ENCODE measurements around the gene COL17A1.

COL17A1 gene

GRCh38 chr10:103983367-103983911, 102.2 kb downstream of the COL17A1 start:
- peak in 1 of 2 donors; percentile 49 for DNase-seq

GRCh38 chr10:103982639-103983038, 103.0 kb downstream of the COL17A1 start:
- DNase-seq, result no peak
